Astrocyte (in vitro differentiated cells and primary cell): ENCODE data around the gene C2orf76.

Experiments used
- CTCF ChIP-seq: IDR thresholded peaks from 2 replicates; pipeline ENCODE4 v1.5.1; 2011; ENCODE audit warnings: low read depth, mild to moderate bottlenecking, inconsistent platforms, low read length, moderate library complexity; ENCODE audit not compliant: insufficient read depth
- EZH2 ChIP-seq: IDR thresholded peaks from 2 replicates; pipeline ENCODE4 v1.6.1; 2012; ENCODE audit warnings: mild to moderate bottlenecking, low read length, inconsistent platforms; ENCODE audit not compliant: insufficient read depth

- TF ChIP-seq CTCF (no peak), EZH2 (no peak)
Observed at GRCh38 chr2:119267604-119268003, 99.0 kb downstream of the C2orf76 start.
